GM19468 (cell line): Measurements from ENCODE around the gene ERCC3.
"Not testable (repeated sequence)": the region's sequence is repeated elsewhere in the genome, so short reads cannot be mapped to it uniquely, and the experiment has no call there.

Experiments used
- ATAC-seq: cut with Tn5 transposase; IDR thresholded peaks from one replicate; pipeline ENCODE4 v1.9.1; 2021; ENCODE audit warnings: mild to moderate bottlenecking, moderate library complexity, moderate number of reproducible peaks; ENCODE audit not compliant: unreplicated experiment; ENCODE audit errors: extremely low read depth

The ERCC3 gene

GRCh38 chr2:127228102-127228501 is 65.8 kb downstream of the ERCC3 start:
- ATAC-seq: no peak

DNA sequence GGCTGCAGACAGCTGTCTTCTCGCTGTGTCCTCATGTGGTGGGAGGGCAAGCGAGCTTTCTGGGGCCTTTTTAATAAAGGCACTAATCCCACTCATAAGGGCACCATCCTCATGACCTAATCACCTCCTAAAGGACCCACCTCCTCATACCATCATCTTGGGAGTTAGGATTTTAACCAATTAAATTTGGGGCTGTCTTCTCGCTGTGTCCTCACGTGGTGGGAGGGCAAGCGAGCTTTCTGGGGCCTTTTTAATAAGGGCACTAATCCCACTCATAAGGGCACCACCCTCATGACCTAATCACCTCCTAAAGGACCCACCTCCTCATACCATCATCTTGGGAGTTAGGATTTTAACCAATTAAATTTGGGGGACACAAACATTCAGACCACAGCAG is 66.7 kb downstream of the ERCC3 start:
- not testable (repeated sequence) for ATAC-seq

GRCh38 chr2:127226520-127227263 is 67.3 kb downstream of the ERCC3 start:
- no peak for ATAC-seq

DNA sequence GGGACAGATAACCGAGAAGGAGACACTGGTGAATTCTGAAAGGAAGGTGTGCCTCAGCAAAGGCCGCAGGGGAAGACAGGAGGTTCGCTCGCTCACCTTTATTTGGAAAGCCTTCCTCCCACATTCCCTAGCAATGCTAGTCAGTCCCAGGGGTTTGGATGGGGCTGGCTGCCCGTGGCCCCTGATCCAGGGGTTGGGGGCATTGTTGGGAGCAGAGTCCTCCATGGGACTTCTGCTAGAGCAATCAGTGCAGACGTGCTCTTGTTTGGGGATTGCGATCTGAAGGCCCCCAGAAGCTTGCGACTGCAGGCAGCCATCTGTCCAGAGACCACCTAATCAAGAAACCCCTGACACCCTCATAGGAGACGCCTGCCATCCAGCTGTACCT is 67.8 kb downstream of the ERCC3 start:
- ATAC-seq: no peak

DNA sequence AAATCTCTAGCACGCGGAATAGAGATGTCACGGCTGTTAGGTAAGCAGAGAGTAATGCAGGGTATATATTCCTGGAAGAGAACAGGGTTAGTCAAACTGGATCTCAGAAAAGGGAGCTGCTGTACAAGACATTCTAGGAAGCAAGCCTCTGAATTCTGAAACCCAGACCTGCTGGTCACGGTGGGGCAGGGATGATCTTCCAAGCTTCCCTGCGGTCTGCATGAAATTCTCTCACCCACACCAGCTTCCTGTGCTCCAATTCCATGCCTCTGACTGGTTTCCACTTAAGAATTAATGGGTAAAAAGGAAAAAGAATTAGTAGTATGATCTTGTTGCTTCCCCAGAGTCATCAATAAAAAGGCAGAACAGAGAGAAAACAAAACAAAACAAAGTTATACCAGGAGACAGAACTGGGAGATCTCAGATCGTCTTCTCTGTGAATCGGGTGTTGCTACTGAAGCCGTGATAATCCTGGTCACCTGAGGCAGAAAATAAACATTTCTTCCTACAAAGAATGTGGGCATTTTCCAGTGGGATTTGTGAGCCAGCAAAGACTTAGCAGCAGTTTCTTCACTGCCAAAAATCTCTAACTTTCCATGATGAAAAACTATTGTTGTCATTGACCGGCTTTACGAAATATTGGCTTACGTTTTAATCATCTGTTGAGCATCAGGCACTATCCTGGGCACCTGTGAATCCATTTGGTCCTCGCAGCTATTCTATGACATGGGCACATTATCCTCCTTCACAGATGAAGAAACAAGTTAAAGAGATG is 68.6 kb downstream of the ERCC3 start:
- ATAC-seq: no peak

- not testable (repeated sequence) for ATAC-seq
Measured at GRCh38 chr2:127224135-127224534, 69.8 kb downstream of the ERCC3 start.

- ATAC-seq: no peak
Measured at GRCh38 chr2:127220768-127221527, 73.0 kb downstream of the ERCC3 start.

- ATAC-seq: no peak
Measured at GRCh38 chr2:127220102-127220767, 73.7 kb downstream of the ERCC3 start, which contains the start of gene CYP27C1. Gene CYP27C1 (minus strand): TSS chr2:127220299. CDS start chr2:127220270, 29 bp downstream.

DNA sequence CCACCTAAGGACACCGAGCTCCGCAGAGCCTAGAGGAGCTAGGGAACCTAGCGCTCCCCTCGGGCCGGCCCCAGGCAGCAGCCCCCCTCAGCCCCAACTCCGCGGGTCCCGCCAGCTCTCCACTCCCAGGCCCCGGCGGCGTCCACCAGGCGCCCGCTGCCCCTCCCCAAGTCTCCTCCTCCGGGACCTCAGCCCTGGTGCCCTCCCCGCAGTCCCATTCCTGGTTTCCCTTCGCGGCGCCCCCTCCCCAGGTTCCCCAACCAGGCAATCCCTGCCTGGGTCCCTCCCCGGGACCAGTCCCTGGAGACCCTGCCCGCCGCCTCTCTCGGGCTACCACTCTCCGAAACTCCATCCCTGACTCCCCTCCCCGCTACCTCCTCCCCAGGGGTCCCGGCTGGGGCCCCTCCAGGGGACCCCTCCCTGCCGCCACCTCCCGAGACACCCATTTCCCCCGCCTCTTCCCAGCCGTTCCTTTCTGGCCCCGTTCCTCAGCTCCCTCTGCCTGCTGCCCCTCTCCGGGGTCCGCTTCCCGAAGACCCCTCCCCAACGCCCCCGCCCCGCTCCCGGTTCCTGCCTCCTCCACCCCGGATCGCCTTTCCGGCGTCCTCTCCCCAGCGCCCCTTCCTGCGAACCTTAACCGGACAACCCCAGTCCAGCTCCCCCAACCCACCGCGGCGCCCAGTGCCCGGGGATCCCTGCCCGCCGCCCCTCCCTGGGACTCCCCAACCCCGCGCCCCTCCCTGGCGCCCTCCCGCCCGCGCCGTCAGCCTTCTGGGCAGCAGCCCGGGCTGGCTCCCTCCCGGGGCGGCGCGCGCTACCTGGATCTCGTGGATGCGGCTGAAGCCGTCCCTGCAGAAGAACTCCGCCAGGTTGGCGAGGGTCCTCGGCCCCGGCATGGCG is 74.5 kb downstream of the ERCC3 start:
- no peak for ATAC-seq

DNA sequence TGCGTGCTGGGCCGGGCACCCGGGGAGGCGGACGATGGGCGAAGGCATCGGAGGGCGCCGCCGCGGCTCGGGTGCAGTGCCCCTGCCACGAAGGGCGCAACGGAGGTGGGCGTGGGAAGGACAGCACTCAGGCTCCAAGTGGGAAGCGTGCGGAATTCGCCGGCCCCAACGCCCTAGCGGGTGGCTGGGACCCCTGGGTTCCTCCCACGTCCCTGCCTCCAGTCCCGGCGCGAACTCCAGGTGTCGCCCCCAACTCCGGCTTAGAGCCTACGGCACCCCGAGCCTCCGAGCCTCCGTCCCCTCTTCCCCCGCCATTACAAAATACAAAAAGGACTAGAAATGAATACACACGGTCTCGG is 75.2 kb downstream of the ERCC3 start:
- ATAC-seq: no peak

GRCh38 chr2:127217470-127218325 is 76.2 kb downstream of the ERCC3 start:
- ATAC-seq: no peak

GRCh38 chr2:127216593-127216992 is 77.4 kb downstream of the ERCC3 start:
- ATAC-seq: no peak

- ATAC-seq: no peak
Measured at GRCh38 chr2:127216095-127216494, 77.8 kb downstream of the ERCC3 start.

DNA sequence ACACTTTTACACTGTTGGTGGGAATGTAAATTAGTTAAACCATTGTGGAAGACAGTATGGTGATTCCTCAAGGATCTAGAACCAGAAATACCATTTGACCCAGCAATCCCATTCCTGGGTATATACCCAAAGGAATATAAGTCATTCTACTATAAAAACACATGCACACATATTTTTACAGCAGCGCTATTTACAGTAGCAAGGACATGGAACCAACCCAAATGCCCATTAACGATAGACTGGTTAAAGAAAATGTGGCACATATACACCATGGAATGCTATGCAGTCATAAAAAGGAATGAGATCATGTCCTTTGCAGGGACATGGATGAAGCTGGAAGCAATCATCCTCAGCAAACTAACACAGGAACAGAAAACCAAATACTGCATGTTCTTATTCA is 79.7 kb downstream of the ERCC3 start:
- not testable (repeated sequence) for ATAC-seq

- no peak for ATAC-seq
Measured at GRCh38 chr2:127208313-127208712, 85.6 kb downstream of the ERCC3 start.
